ENCODE results near the gene APCDD1L.

GRCh38 chr20:58528412-58528811 lies 13.2 kb upstream of the APCDD1L start:
- no peak for TF ChIP-seq FOXA1 (IDR thresholded peaks at IDR 0.05)
- no peak for TF ChIP-seq HDGF (IDR thresholded peaks at IDR 0.05; ENCODE audit: borderline replicate concordance)
- no peak for TF ChIP-seq FOXK2 (IDR thresholded peaks at IDR 0.05)
- no peak for TF ChIP-seq ARNT (IDR thresholded peaks at IDR 0.05)
- no peak for TF ChIP-seq CTBP1 (IDR thresholded peaks at IDR 0.05; ENCODE audit: borderline replicate concordance)
- TF ChIP-seq BHLHE40 (IDR thresholded peaks at IDR 0.05; ENCODE audit: borderline replicate concordance) = no peak
- TF ChIP-seq ZNF384 (IDR thresholded peaks at IDR 0.05) = no peak
- TF ChIP-seq SUZ12 (IDR thresholded peaks at IDR 0.05) = no peak
- TF ChIP-seq TARDBP (IDR thresholded peaks at IDR 0.05) = no peak
- no peak for TF ChIP-seq FOXM1 (IDR thresholded peaks at IDR 0.05; ENCODE audit: borderline replicate concordance)
- no peak for TF ChIP-seq L3MBTL2 (conservative IDR thresholded peaks at IDR 0.05)
